A549 (cell line): Measurements from ENCODE around the gene ACRBP.

Experiments
- BHLHE40 ChIP-seq: IDR thresholded peaks from 2 replicates; pipeline ENCODE4 v1.6.1; 2012; ENCODE audit warnings: low read depth, low read length, inconsistent platforms
- CTCF ChIP-seq: fragments of >200 bp; sonication (Bioruptor Twin); formaldehyde crosslinking; IDR thresholded peaks from 3 replicates; pipeline ENCODE4 v1.5.1; 2016
- ELK1 ChIP-seq: fragments of 150-350 bp; IDR thresholded peaks from 2 replicates; pipeline ENCODE4 v1.6.1; 2014; ENCODE audit warnings: low read depth, mild to moderate bottlenecking, low read length
- EP300 ChIP-seq, 2 experiments: fragments of >200 bp; sonication (Bioruptor Twin); formaldehyde crosslinking; IDR thresholded peaks; 2 replicates in 1 of 2; 3 replicates in 1 of 2; pipeline ENCODE4 v1.6.1; 2016 to 2017
- HMGXB4 ChIP-seq: fragments of 250-450 bp; sonication (Bioruptor Pico); IDR thresholded peaks from 2 replicates; pipeline ENCODE4 v1.5.0; 2021; ENCODE audit warnings: mild to moderate bottlenecking, moderate library complexity, borderline replicate concordance
- HOXA7 ChIP-seq: fragments of 250-450 bp; sonication (Bioruptor Pico); IDR thresholded peaks from 2 replicates; pipeline ENCODE4 v1.5.0; 2020; ENCODE audit warnings: mild to moderate bottlenecking, moderate library complexity
- KDM1A ChIP-seq: fragments of 200-600 bp; sonication (generic); IDR thresholded peaks from 2 replicates; pipeline ENCODE4 v1.6.1; 2016; ENCODE audit warnings: low read depth, mild to moderate bottlenecking
- MAFK ChIP-seq: fragments of 450-650 bp; IDR thresholded peaks from 2 replicates; pipeline ENCODE4 v1.6.1; 2014; ENCODE audit not compliant: partially characterized antibody
- POLR2A ChIP-seq: IDR thresholded peaks from 2 replicates; pipeline ENCODE4 v1.6.1; 2012; ENCODE audit warnings: mild to moderate bottlenecking, low read length
- POLR2AphosphoS2 ChIP-seq: conservative IDR thresholded peaks from 2 replicates; pipeline ENCODE4 v1.6.1; 2012; ENCODE audit warnings: low read length, improper control_type of control experiment, inconsistent platforms
- SMC3 ChIP-seq: fragments of >200 bp; sonication (Bioruptor Twin); formaldehyde crosslinking; IDR thresholded peaks from 3 replicates; pipeline ENCODE4 v1.6.1; 2018; ENCODE audit warnings: inconsistent platforms
- SREBF2 ChIP-seq: fragments of 450-650 bp; IDR thresholded peaks from 2 replicates; pipeline ENCODE4 v1.6.1; 2014; ENCODE audit warnings: mild to moderate bottlenecking, moderate library complexity
- ZFP36 ChIP-seq: fragments of 450-650 bp; IDR thresholded peaks from 2 replicates; pipeline ENCODE4 v1.6.1; 2014; ENCODE audit warnings: borderline replicate concordance; ENCODE audit not compliant: partially characterized antibody

GRCh38 chr12:6666211-6666610, 19.0 kb upstream of the ACRBP start:
- TF ChIP-seq CTCF (no peak), MAFK (no peak), BHLHE40 (no peak), SMC3 (no peak), ELK1 (no peak), ZFP36 (no peak), HMGXB4 (CRISPR knock-in tag) (no peak), POLR2AphosphoS2 (no peak), KDM1A (no peak), EP300 (IDR thresholded peaks at IDR 0.05) (no peak), SREBF2 (no peak), HOXA7 (CRISPR knock-in tag) (no peak), POLR2A (no peak)
